HCT116 (cell line): Measurements from ENCODE around the gene HNRNPH1. TPM values are rescaled to one million over a fixed set of nuclear protein-coding genes. Genes with fewer than 3 reads are reported as not detected.

Experiments
- ATAC-seq: fragments of 200-7000 bp; cut with Tn5 transposase; 2 replicates; pipeline ENCODE4 v1.9.1; 2020; ENCODE audit warnings: mild to moderate bottlenecking, moderate library complexity
- BruUV-seq: library from RNA; stranded (reverse); fragments of 400-500 nt; replicated peaks from 2 replicates; lab custom pipeline; 2021; lab: Mats Ljungman, UMichigan
- CTCF ChIA-PET: fragments of 300-600 bp; sonication (Branson Sonifier 250); formaldehyde crosslinking; loops from one replicate; lab custom pipeline; 2021; ENCODE audit warnings: antibody characterized with exemption; lab: Charles Lee
- POLR2A ChIA-PET: fragments of 300-600, 350-600 bp; sonication (Branson Sonifier 250); formaldehyde crosslinking; loops from one replicate; lab custom pipeline; 2021; ENCODE audit warnings: antibody characterized with exemption; lab: Charles Lee
- RAD21 ChIA-PET, 2 experiments: fragments of 300-600 bp; sonication (Branson Sonifier 250); formaldehyde crosslinking; loops; one replicate each; lab custom pipeline; 2023; ENCODE audit warnings: low total read pairs in 2 of 2; ENCODE audit not compliant: uncharacterized antibody in 2 of 2, unreplicated experiment in 2 of 2, low non-redundant PET in 1 of 2; lab: Charles Lee
- DNase-seq: peaks from one replicate; pipeline ENCODE4 v3.0.0-alpha.2; 2010; ENCODE audit warnings: low read depth, low spot score
- H2AFZ ChIP-seq: fragments of 200-600 bp; shearing (Covaris generic), sonication (generic); 2 replicates; pipeline ENCODE4 v1.6.1; 2017; ENCODE audit warnings: low read depth, mixed run types, mixed read lengths, antibody characterized with exemption, low read length; ENCODE audit not compliant: poor library complexity, severe bottlenecking
- H3K27ac ChIP-seq: 2 replicates; pipeline ENCODE4 v1.5.1; 2012; ENCODE audit warnings: low read depth, low read length
- H3K27me3 ChIP-seq: fragments of 200-600 bp; sonication (generic); 2 replicates; pipeline ENCODE4 v1.6.1; 2016; ENCODE audit warnings: mixed run types, low read length, mixed read lengths; ENCODE audit not compliant: insufficient read depth
- H3K36me3 ChIP-seq, 2 experiments: fragments of 200-500 bp in 1 of 2; fragments of 200-600 bp in 1 of 2; sonication (Bioruptor generic) in 1 of 2; sonication (generic) in 1 of 2; 2 replicates each; pipeline versions ENCODE4 v1.5.1 to v1.6.1; 2014 to 2016; ENCODE audit warnings: low read length in 2 of 2, inconsistent platforms in 1 of 2, mixed read lengths in 1 of 2, mixed run types in 1 of 2; ENCODE audit not compliant: insufficient read depth in 2 of 2, control insufficient read depth in 1 of 2
- H3K4me1 ChIP-seq, 2 experiments: fragments of 200-600 bp in 1 of 2; sonication (generic) in 1 of 2; 2 replicates each; pipeline versions ENCODE4 v1.5.1 to v1.6.1; 2012 to 2017; ENCODE audit warnings: low read length in 2 of 2, inconsistent platforms in 1 of 2, mild to moderate bottlenecking in 1 of 2, mixed read lengths in 1 of 2, mixed run types in 1 of 2, moderate library complexity in 1 of 2; ENCODE audit not compliant: insufficient read depth in 2 of 2, control insufficient read depth in 1 of 2
- H3K4me2 ChIP-seq: fragments of 200-600 bp; sonication (generic); 2 replicates; pipeline ENCODE4 v1.6.1; 2017; ENCODE audit warnings: mixed run types, low read length, mixed read lengths
- H3K4me3 ChIP-seq, 2 experiments: fragments of 200-600 bp in 1 of 2; sonication (generic) in 1 of 2; replicated peaks in 1 of 2; 2 replicates each; pipeline ENCODE4 v1.5.1; 2011 to 2016; ENCODE audit warnings: low read length in 2 of 2, control low read depth in 1 of 2, low read depth in 1 of 2, mild to moderate bottlenecking in 1 of 2, mixed read lengths in 1 of 2, mixed run types in 1 of 2
- H3K79me2 ChIP-seq: fragments of 200-600 bp; sonication (generic); 2 replicates; pipeline ENCODE4 v1.6.1; 2017; ENCODE audit warnings: mild to moderate bottlenecking, mixed run types, low read length, moderate library complexity, mixed read lengths; ENCODE audit not compliant: insufficient read depth
- H3K9ac ChIP-seq: fragments of 200-600 bp; sonication (generic); 2 replicates; pipeline ENCODE4 v1.6.1; 2016; ENCODE audit warnings: low read length, mixed read lengths
- H3K9me2 ChIP-seq: fragments of 200-600 bp; sonication (generic), shearing (Covaris generic); 2 replicates; pipeline ENCODE4 v1.6.1; 2017; ENCODE audit warnings: mixed run types, mild to moderate bottlenecking, moderate library complexity; ENCODE audit not compliant: insufficient read depth
- H3K9me3 ChIP-seq, 2 experiments: fragments of 200-500 bp in 1 of 2; fragments of 200-600 bp in 1 of 2; sonication (Bioruptor generic) in 1 of 2; sonication (generic) in 1 of 2; 2 replicates each; pipeline ENCODE4 v1.6.1; 2014 to 2017; ENCODE audit warnings: low read length in 2 of 2, mixed read lengths in 2 of 2, inconsistent platforms in 1 of 2, low read depth in 1 of 2, mild to moderate bottlenecking in 1 of 2, mixed run types in 1 of 2, moderate library complexity in 1 of 2; ENCODE audit not compliant: control insufficient read depth in 1 of 2, insufficient read depth in 1 of 2
- H4K20me1 ChIP-seq: fragments of 200-600 bp; sonication (generic), shearing (Covaris generic); 2 replicates; pipeline ENCODE4 v1.6.1; 2017; ENCODE audit warnings: mixed run types, mild to moderate bottlenecking, moderate library complexity; ENCODE audit not compliant: insufficient read depth
- CBX3 ChIP-seq: IDR thresholded peaks from 2 replicates; pipeline ENCODE4 v1.6.1; 2012; ENCODE audit warnings: low read depth
- CEBPB ChIP-seq: IDR thresholded peaks from 2 replicates; pipeline ENCODE4 v1.6.1; 2012; ENCODE audit warnings: low read depth
- EGR1 ChIP-seq: IDR thresholded peaks from 2 replicates; pipeline ENCODE4 v1.6.1; 2012; ENCODE audit warnings: low read depth
- ELF1 ChIP-seq: IDR thresholded peaks from 2 replicates; pipeline ENCODE4 v1.6.1; 2012; ENCODE audit warnings: low read depth, borderline replicate concordance
- EZH2 ChIP-seq: fragments of 200-600 bp; sonication (generic); IDR thresholded peaks from 2 replicates; pipeline ENCODE4 v1.6.1; 2017; ENCODE audit warnings: antibody characterized with exemption, mixed run types
- EZH2phosphoT487 ChIP-seq: fragments of 200-600 bp; IDR thresholded peaks from 2 replicates; pipeline ENCODE4 v1.6.1; 2018; ENCODE audit warnings: antibody characterized with exemption, borderline replicate concordance
- FOSL1 ChIP-seq: IDR thresholded peaks from 2 replicates; pipeline ENCODE4 v1.6.1; 2012; ENCODE audit warnings: low read depth
- JUND ChIP-seq: IDR thresholded peaks from 2 replicates; pipeline ENCODE4 v1.6.1; 2012
- MAX ChIP-seq: IDR thresholded peaks from 2 replicates; pipeline ENCODE4 v1.6.1; 2012
- POLR2A ChIP-seq: IDR thresholded peaks from 2 replicates; pipeline ENCODE4 v1.7.0; 2011; ENCODE audit warnings: borderline replicate concordance; ENCODE audit not compliant: insufficient read depth, insufficient read length; ENCODE audit errors: extremely low read depth
- POLR2AphosphoS5 ChIP-seq: IDR thresholded peaks from 2 replicates; pipeline ENCODE4 v1.6.1; 2011; ENCODE audit warnings: mild to moderate bottlenecking, low read depth, low read length, moderate library complexity
- RAD21 ChIP-seq: IDR thresholded peaks from 2 replicates; pipeline ENCODE4 v1.6.1; 2012; ENCODE audit warnings: low read depth, mild to moderate bottlenecking
- SIN3A ChIP-seq: IDR thresholded peaks from 2 replicates; pipeline ENCODE4 v1.6.1; 2012; ENCODE audit warnings: low read depth
- SP1 ChIP-seq: IDR thresholded peaks from 2 replicates; pipeline ENCODE4 v1.6.1; 2012; ENCODE audit warnings: low read depth
- SRF ChIP-seq: IDR thresholded peaks from 2 replicates; pipeline ENCODE4 v1.6.1; 2012; ENCODE audit warnings: low read depth
- TCF7L2 ChIP-seq: IDR thresholded peaks from 2 replicates; pipeline ENCODE4 v1.7.0; 2011; ENCODE audit warnings: borderline replicate concordance, inconsistent platforms; ENCODE audit not compliant: insufficient read depth, insufficient read length; ENCODE audit errors: extremely low read depth
- YY1 ChIP-seq: IDR thresholded peaks from 2 replicates; pipeline ENCODE4 v1.6.1; 2011; ENCODE audit warnings: low read length, low read depth, moderate library complexity, mild to moderate bottlenecking; ENCODE audit not compliant: insufficient replicate concordance; ENCODE audit errors: extremely low read depth
- ZFX ChIP-seq: fragments of 450-650 bp; IDR thresholded peaks from 2 replicates; pipeline ENCODE4 v1.6.1; 2017
- ZNF274 ChIP-seq: fragments of 200-500 bp; sonication (Bioruptor generic); IDR thresholded peaks from 2 replicates; pipeline ENCODE4 v1.6.1; 2014; ENCODE audit warnings: mild to moderate bottlenecking, low read depth, low read length, inconsistent platforms
- intact Hi-C: fragments of 100-400 bp; cut with micrococcal nuclease; formaldehyde crosslinking; loops from 2 replicates; pipeline ENCODE4 v1.10.0; 2022
- total RNA-seq: library from RNA; stranded (reverse); gene quantifications from one replicate; pipeline ENCODE4 v1.2.1, GENCODE V29; 2021; ENCODE audit not compliant: unreplicated experiment
- TF ChIP-seq, protein P1 (sequence below): IDR thresholded peaks from 2 replicates; pipeline ENCODE4 v1.6.1; 2012
- TF ChIP-seq, protein P2 (sequence below): IDR thresholded peaks from 2 replicates; pipeline ENCODE4 v1.6.1; 2011; ENCODE audit warnings: mild to moderate bottlenecking, low read length, moderate library complexity; ENCODE audit not compliant: insufficient replicate concordance; ENCODE audit errors: extremely low read depth
- TF ChIP-seq, protein P3 (sequence below), 3 experiments: fragments of 200-600 bp in 1 of 3; sonication (generic) in 1 of 3; IDR thresholded peaks in 2 of 3; conservative IDR thresholded peaks in 1 of 3; 2 replicates each; pipeline ENCODE4 v1.5.1; 2012 to 2017; ENCODE audit warnings: low read depth in 2 of 3, low read length in 2 of 3, antibody characterized with exemption in 1 of 3, borderline replicate concordance in 1 of 3, control low read depth in 1 of 3, mild to moderate bottlenecking in 1 of 3, mixed read lengths in 1 of 3, mixed run types in 1 of 3, moderate library complexity in 1 of 3; ENCODE audit not compliant: insufficient read depth in 1 of 3

HNRNPH1 gene
- total RNA-seq, 1 experiment from 2014 or later: 788 TPM

- H3K4me1 ChIP-seq: no peaks in the 10 kb centered on the region
- no peak overlapping the region for H3K4me2 ChIP-seq
- CTCF ChIA-PET: interaction anchor here (0.7 to 1.7 kb wide), 6 partner anchors 9 to 73 kb away, joined by 3 to 7 read pairs (median 4); partner anchors contain the start of gene HNRNPH1
- no peak overlapping the region for H3K27ac ChIP-seq
- RAD21 ChIA-PET: no interaction called here
- peak; percentile 91 for ATAC-seq
- H2AFZ ChIP-seq: no peak overlapping the region
- H3K9me3 ChIP-seq: no peaks in the 10 kb centered on the region
- peak; percentile 48 for DNase-seq
- H3K9ac ChIP-seq: no peak overlapping the region
- 0 out of 4 replicates have a peak, but pooled peaks cover 0 to 7% of the 10 kb centered on the region in 2 experiments for H3K36me3 ChIP-seq
- BruUV-seq: no TSS peak
- no peaks in the 10 kb centered on the region for H4K20me1 ChIP-seq
- no peaks in the 10 kb centered on the region for H3K9me2 ChIP-seq
- POLR2A ChIA-PET: interaction anchor here (1.1 kb wide), 1 partner anchor 45 kb away, joined by 4 read pairs; the partner anchor contains the start of gene HNRNPH1
- no peak overlapping the region for H3K4me3 ChIP-seq
- H3K27me3 ChIP-seq: no peaks in the 10 kb centered on the region
- intact Hi-C loops: loop anchor here (5.0 kb wide), 2 partner anchors 46 to 501 kb away; partner anchors contain the start of gene HNRNPH1
- no peaks in the 10 kb centered on the region for H3K79me2 ChIP-seq
- TF ChIP-seq JUND (no peak), ZNF274 (no peak), SP1 (no peak), SIN3A (no peak), EZH2phosphoT487 (no peak), SRF (no peak), FOSL1 (no peak), EZH2 (no peak), TCF7L2 (no peak), CBX3 (0 out of 2 replicates have a peak, but pooled peaks have one; percentile 16), ELF1 (no peak), EGR1 (no peak), CEBPB (no peak), YY1 (no peak), RAD21 (peak; percentile 79), ZFX (no peak), POLR2A (no peak), POLR2AphosphoS5 (no peak), MAX (no peak)
- TF ChIP-seq, protein P1, sequence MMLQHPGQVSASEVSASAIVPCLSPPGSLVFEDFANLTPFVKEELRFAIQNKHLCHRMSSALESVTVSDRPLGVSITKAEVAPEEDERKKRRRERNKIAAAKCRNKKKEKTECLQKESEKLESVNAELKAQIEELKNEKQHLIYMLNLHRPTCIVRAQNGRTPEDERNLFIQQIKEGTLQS: no peak
- TF ChIP-seq, protein P2, sequence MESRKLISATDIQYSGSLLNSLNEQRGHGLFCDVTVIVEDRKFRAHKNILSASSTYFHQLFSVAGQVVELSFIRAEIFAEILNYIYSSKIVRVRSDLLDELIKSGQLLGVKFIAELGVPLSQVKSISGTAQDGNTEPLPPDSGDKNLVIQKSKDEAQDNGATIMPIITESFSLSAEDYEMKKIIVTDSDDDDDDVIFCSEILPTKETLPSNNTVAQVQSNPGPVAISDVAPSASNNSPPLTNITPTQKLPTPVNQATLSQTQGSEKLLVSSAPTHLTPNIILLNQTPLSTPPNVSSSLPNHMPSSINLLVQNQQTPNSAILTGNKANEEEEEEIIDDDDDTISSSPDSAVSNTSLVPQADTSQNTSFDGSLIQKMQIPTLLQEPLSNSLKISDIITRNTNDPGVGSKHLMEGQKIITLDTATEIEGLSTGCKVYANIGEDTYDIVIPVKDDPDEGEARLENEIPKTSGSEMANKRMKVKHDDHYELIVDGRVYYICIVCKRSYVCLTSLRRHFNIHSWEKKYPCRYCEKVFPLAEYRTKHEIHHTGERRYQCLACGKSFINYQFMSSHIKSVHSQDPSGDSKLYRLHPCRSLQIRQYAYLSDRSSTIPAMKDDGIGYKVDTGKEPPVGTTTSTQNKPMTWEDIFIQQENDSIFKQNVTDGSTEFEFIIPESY: no peak
- TF ChIP-seq, protein P3, sequence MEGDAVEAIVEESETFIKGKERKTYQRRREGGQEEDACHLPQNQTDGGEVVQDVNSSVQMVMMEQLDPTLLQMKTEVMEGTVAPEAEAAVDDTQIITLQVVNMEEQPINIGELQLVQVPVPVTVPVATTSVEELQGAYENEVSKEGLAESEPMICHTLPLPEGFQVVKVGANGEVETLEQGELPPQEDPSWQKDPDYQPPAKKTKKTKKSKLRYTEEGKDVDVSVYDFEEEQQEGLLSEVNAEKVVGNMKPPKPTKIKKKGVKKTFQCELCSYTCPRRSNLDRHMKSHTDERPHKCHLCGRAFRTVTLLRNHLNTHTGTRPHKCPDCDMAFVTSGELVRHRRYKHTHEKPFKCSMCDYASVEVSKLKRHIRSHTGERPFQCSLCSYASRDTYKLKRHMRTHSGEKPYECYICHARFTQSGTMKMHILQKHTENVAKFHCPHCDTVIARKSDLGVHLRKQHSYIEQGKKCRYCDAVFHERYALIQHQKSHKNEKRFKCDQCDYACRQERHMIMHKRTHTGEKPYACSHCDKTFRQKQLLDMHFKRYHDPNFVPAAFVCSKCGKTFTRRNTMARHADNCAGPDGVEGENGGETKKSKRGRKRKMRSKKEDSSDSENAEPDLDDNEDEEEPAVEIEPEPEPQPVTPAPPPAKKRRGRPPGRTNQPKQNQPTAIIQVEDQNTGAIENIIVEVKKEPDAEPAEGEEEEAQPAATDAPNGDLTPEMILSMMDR (IDR thresholded peaks at IDR 0.05 in 2 of 3, conservative IDR thresholded peaks at IDR 0.05 in 1 of 3; ENCODE audit: borderline replicate concordance in 1 of 3, insufficient read depth in 1 of 3, low read depth in 2 of 3, low read length in 2 of 3): peak; percentile 99
Observed at GRCh38 chr5:179668391-179668790, 44.9 kb upstream of the HNRNPH1 start.
